Stimulated activated naive CD8-positive, alpha-beta T cell treated with anti-CD3 and anti-CD28 coated beads, Interleukin-15, Interleukin-2, amounts not matched to agents 100 ng/mL and 50 ng/mL, for 24 hours (primary cell): ENCODE data around the gene OR2T5.
"Not testable (repeated sequence)": the region's sequence is repeated elsewhere in the genome, so short reads cannot be mapped to it uniquely, and the experiment has no call there.

Experiments
- H3K27ac Mint-ChIP-seq: one replicate; pipeline ENCODE4 v1.8.0; 2021; ENCODE audit warnings: mild to moderate bottlenecking, mixed read lengths
- H3K27me3 Mint-ChIP-seq: one replicate; pipeline ENCODE4 v1.8.0; 2021; ENCODE audit warnings: mixed read lengths
- H3K36me3 Mint-ChIP-seq: one replicate; pipeline ENCODE4 v1.8.0; 2021; ENCODE audit warnings: low read depth, mixed read lengths
- H3K4me1 Mint-ChIP-seq: one replicate; pipeline ENCODE4 v1.8.0; 2021; ENCODE audit warnings: low read depth, mixed read lengths
- H3K4me3 Mint-ChIP-seq: one replicate; pipeline ENCODE4 v1.8.0; 2021; ENCODE audit warnings: mild to moderate bottlenecking, mixed read lengths
- H3K9me3 Mint-ChIP-seq: one replicate; pipeline ENCODE4 v1.8.0; 2021; ENCODE audit warnings: mixed read lengths

OR2T5 gene

GRCh38 chr1:248488289-248488688 is at the start of gene OR2T5:
Gene OR2T5, plus strand, starts transcription at chr1:248488589. Its CDS starts 0 bp downstream, at chr1:248488589.
- H3K36me3 Mint-ChIP-seq, H3K9me3 Mint-ChIP-seq, H3K27me3 Mint-ChIP-seq, H3K4me3 Mint-ChIP-seq, H3K27ac Mint-ChIP-seq, H3K4me1 Mint-ChIP-seq: not testable (repeated sequence)

GRCh38 chr1:248438668-248439067 is 49.7 kb upstream of the OR2T5 start:
- not testable (repeated sequence) for H3K4me1 Mint-ChIP-seq, H3K36me3 Mint-ChIP-seq, H3K27me3 Mint-ChIP-seq, H3K27ac Mint-ChIP-seq, H3K4me3 Mint-ChIP-seq
- H3K9me3 Mint-ChIP-seq, result peaks cover 11% of the 10 kb centered on the region

GRCh38 chr1:248439283-248439682 is 49.1 kb upstream of the OR2T5 start:
- not testable (repeated sequence) for H3K4me3 Mint-ChIP-seq, H3K4me1 Mint-ChIP-seq, H3K36me3 Mint-ChIP-seq, H3K27me3 Mint-ChIP-seq, H3K27ac Mint-ChIP-seq
- peaks cover 11% of the 10 kb centered on the region for H3K9me3 Mint-ChIP-seq

- peaks cover 11% of the 10 kb centered on the region for H3K9me3 Mint-ChIP-seq
- not testable (repeated sequence) for H3K27me3 Mint-ChIP-seq
Measured at GRCh38 chr1:248442500-248443277, 45.7 kb upstream of the OR2T5 start.

GRCh38 chr1:248444603-248445002 is 43.8 kb upstream of the OR2T5 start:
- H3K4me3 Mint-ChIP-seq, H3K27me3 Mint-ChIP-seq, H3K27ac Mint-ChIP-seq, H3K4me1 Mint-ChIP-seq, H3K36me3 Mint-ChIP-seq: not testable (repeated sequence)
- H3K9me3 Mint-ChIP-seq, result peaks cover 11% of the 10 kb centered on the region

More at GRCh38 chr1:248442500-248443277, 45.7 kb upstream of the OR2T5 start:
- not testable (repeated sequence) for H3K27ac Mint-ChIP-seq, H3K36me3 Mint-ChIP-seq, H3K4me1 Mint-ChIP-seq, H3K4me3 Mint-ChIP-seq

GRCh38 chr1:248445399-248445798 is 43.0 kb upstream of the OR2T5 start, which contains the start of gene OR2T2:
Gene OR2T2, plus strand, starts transcription at chr1:248445637. Its CDS starts 7,161 bp downstream, at chr1:248452798.
- peaks cover 11% of the 10 kb centered on the region for H3K9me3 Mint-ChIP-seq
- not testable (repeated sequence) for H3K27ac Mint-ChIP-seq, H3K4me1 Mint-ChIP-seq, H3K4me3 Mint-ChIP-seq, H3K27me3 Mint-ChIP-seq, H3K36me3 Mint-ChIP-seq

GRCh38 chr1:248448409-248449074 is 39.8 kb upstream of the OR2T5 start:
- H3K27ac Mint-ChIP-seq, H3K36me3 Mint-ChIP-seq, H3K27me3 Mint-ChIP-seq, H3K4me1 Mint-ChIP-seq, H3K4me3 Mint-ChIP-seq, H3K9me3 Mint-ChIP-seq: not testable (repeated sequence)

GRCh38 chr1:248449821-248450465 is 38.4 kb upstream of the OR2T5 start:
- not testable (repeated sequence) for H3K27me3 Mint-ChIP-seq, H3K4me1 Mint-ChIP-seq, H3K27ac Mint-ChIP-seq, H3K9me3 Mint-ChIP-seq, H3K4me3 Mint-ChIP-seq, H3K36me3 Mint-ChIP-seq

- not testable (repeated sequence) for H3K36me3 Mint-ChIP-seq, H3K4me1 Mint-ChIP-seq, H3K9me3 Mint-ChIP-seq, H3K27ac Mint-ChIP-seq, H3K27me3 Mint-ChIP-seq, H3K4me3 Mint-ChIP-seq
Measured at GRCh38 chr1:248450466-248451145, 37.8 kb upstream of the OR2T5 start.

- not testable (repeated sequence) for H3K4me1 Mint-ChIP-seq, H3K27ac Mint-ChIP-seq, H3K27me3 Mint-ChIP-seq, H3K4me3 Mint-ChIP-seq, H3K36me3 Mint-ChIP-seq, H3K9me3 Mint-ChIP-seq
Measured at GRCh38 chr1:248453619-248454018, 34.8 kb upstream of the OR2T5 start.

GRCh38 chr1:248455045-248455444 is 33.3 kb upstream of the OR2T5 start:
- not testable (repeated sequence) for H3K27ac Mint-ChIP-seq, H3K4me1 Mint-ChIP-seq, H3K4me3 Mint-ChIP-seq, H3K27me3 Mint-ChIP-seq, H3K36me3 Mint-ChIP-seq, H3K9me3 Mint-ChIP-seq

GRCh38 chr1:248456635-248457034 is 31.8 kb upstream of the OR2T5 start:
- not testable (repeated sequence) for H3K27me3 Mint-ChIP-seq, H3K4me1 Mint-ChIP-seq, H3K4me3 Mint-ChIP-seq, H3K9me3 Mint-ChIP-seq, H3K36me3 Mint-ChIP-seq, H3K27ac Mint-ChIP-seq

- H3K4me3 Mint-ChIP-seq, result not testable (repeated sequence)
Measured at GRCh38 chr1:248459117-248459516, 29.3 kb upstream of the OR2T5 start.

GRCh38 chr1:248471154-248471553 is 17.2 kb upstream of the OR2T5 start:
- H3K9me3 Mint-ChIP-seq, result peaks cover 15% of the 10 kb centered on the region
- H3K36me3 Mint-ChIP-seq, result peaks cover 8% of the 10 kb centered on the region

More at GRCh38 chr1:248459117-248459516, 29.3 kb upstream of the OR2T5 start:
- H3K36me3 Mint-ChIP-seq, H3K27ac Mint-ChIP-seq, H3K27me3 Mint-ChIP-seq, H3K4me1 Mint-ChIP-seq: not testable (repeated sequence)
- peaks cover 13% of the 10 kb centered on the region for H3K9me3 Mint-ChIP-seq

GRCh38 chr1:248472111-248472510 is 16.3 kb upstream of the OR2T5 start:
- H3K9me3 Mint-ChIP-seq, result peaks cover 10% of the 10 kb centered on the region
- H3K27ac Mint-ChIP-seq, H3K4me1 Mint-ChIP-seq, H3K27me3 Mint-ChIP-seq, H3K36me3 Mint-ChIP-seq, H3K4me3 Mint-ChIP-seq: not testable (repeated sequence)

More at GRCh38 chr1:248471154-248471553, 17.2 kb upstream of the OR2T5 start:
- no peaks in the 10 kb centered on the region for H3K27me3 Mint-ChIP-seq
- H3K4me1 Mint-ChIP-seq, result no peaks in the 10 kb centered on the region
- no peak overlapping the region for H3K27ac Mint-ChIP-seq
- H3K4me3 Mint-ChIP-seq, result no peak overlapping the region
